SK-N-SH (cell line): ENCODE measurements around the gene APOL6. TPM values are rescaled to one million over a fixed set of nuclear protein-coding genes. Genes with fewer than 3 reads are reported as not detected.

Experiments
- CTCF ChIA-PET: fragments of 300-600, 350-600 bp; formaldehyde crosslinking; extraction: SDS; loops from one replicate; lab custom pipeline; 2021; lab: Yijun Ruan, JAX
- POLR2A ChIA-PET: fragments of 350-600 bp; sonication (Branson Sonifier 250); formaldehyde crosslinking; extraction: SDS; loops from one replicate; lab custom pipeline; 2020; ENCODE audit warnings: antibody characterized with exemption, inconsistent platforms; lab: Yijun Ruan, JAX
- DNase-seq: peaks from one replicate; pipeline ENCODE4 v3.0.0; 2012
- H2AFZ ChIP-seq: fragments of 200-600 bp; sonication (generic); 2 replicates; pipeline ENCODE4 v1.8.1; 2016; ENCODE audit warnings: antibody characterized with exemption, mild to moderate bottlenecking, low read depth
- H3F3A ChIP-seq: fragments of 200-600 bp; sonication (generic); replicated peaks from 2 replicates; pipeline ENCODE3; 2016; ENCODE audit warnings: antibody characterized with exemption, mild to moderate bottlenecking; ENCODE audit not compliant: insufficient read depth
- H3K27ac ChIP-seq, 2 experiments: fragments of 200-500 bp in 1 of 2; fragments of 200-600 bp in 1 of 2; sonication (Bioruptor generic) in 1 of 2; sonication (generic), shearing (Covaris generic) in 1 of 2; 2 replicates each; pipeline versions ENCODE4 v1.5.1 to v1.6.1; 2014 to 2016; ENCODE audit warnings: low read depth in 2 of 2, inconsistent platforms in 1 of 2, low read length in 1 of 2, mild to moderate bottlenecking in 1 of 2, mixed read lengths in 1 of 2
- H3K27me3 ChIP-seq: fragments of 200-600 bp; sonication (generic), shearing (Covaris generic); 2 replicates; pipeline ENCODE4 v1.6.1; 2016; ENCODE audit warnings: mixed run types; ENCODE audit not compliant: insufficient read depth
- H3K36me3 ChIP-seq, 2 experiments: fragments of 200-500 bp in 1 of 2; fragments of 200-600 bp in 1 of 2; sonication (Bioruptor generic) in 1 of 2; sonication (generic) in 1 of 2; replicated peaks in 1 of 2; 2 replicates each; pipeline versions ENCODE3 to v1.5.1; 2014 to 2016; ENCODE audit warnings: low read length in 1 of 2, mild to moderate bottlenecking in 1 of 2; ENCODE audit not compliant: insufficient read depth in 2 of 2, control insufficient read depth in 1 of 2
- H3K4me1 ChIP-seq, 2 experiments: fragments of 200-500 bp in 1 of 2; fragments of 200-600 bp in 1 of 2; sonication (Bioruptor generic) in 1 of 2; sonication (generic), shearing (Covaris generic) in 1 of 2; 2 replicates each; pipeline versions ENCODE4 v1.5.1 to v1.6.1; 2014 to 2016; ENCODE audit warnings: low read depth in 1 of 2, low read length in 1 of 2, mixed run types in 1 of 2; ENCODE audit not compliant: insufficient read depth in 2 of 2, control insufficient read depth in 1 of 2
- H3K4me2 ChIP-seq: fragments of 200-600 bp; sonication (generic), shearing (Covaris generic); 2 replicates; pipeline ENCODE4 v1.6.1; 2017; ENCODE audit warnings: mixed run types
- H3K4me3 ChIP-seq, 2 experiments: fragments of 200-500 bp in 1 of 2; fragments of 200-600 bp in 1 of 2; sonication (Bioruptor generic) in 1 of 2; sonication (generic), shearing (Covaris generic) in 1 of 2; 2 replicates each; pipeline versions ENCODE4 v1.5.1 to v1.8.1; 2014 to 2016; ENCODE audit warnings: low read depth in 2 of 2, inconsistent platforms in 1 of 2, low read length in 1 of 2, mild to moderate bottlenecking in 1 of 2, mixed read lengths in 1 of 2, moderate library complexity in 1 of 2
- H3K79me2 ChIP-seq: fragments of 200-600 bp; sonication (generic); 2 replicates; pipeline ENCODE4 v1.8.1; 2017; ENCODE audit warnings: mild to moderate bottlenecking; ENCODE audit not compliant: insufficient read depth
- H3K9ac ChIP-seq: fragments of 200-600 bp; sonication (generic); 2 replicates; pipeline ENCODE4 v1.6.1; 2017; ENCODE audit warnings: mixed run types
- H3K9me2 ChIP-seq: fragments of 200-600 bp; sonication (generic); 2 replicates; pipeline ENCODE4 v1.6.1; 2017; ENCODE audit warnings: mixed run types
- H3K9me3 ChIP-seq: fragments of 200-600 bp; sonication (generic); 2 replicates; pipeline ENCODE4 v1.6.1; 2017; ENCODE audit warnings: mixed run types, mild to moderate bottlenecking, moderate library complexity
- H4K20me1 ChIP-seq: fragments of 200-600 bp; sonication (generic); 2 replicates; pipeline ENCODE4 v1.6.1; 2017; ENCODE audit warnings: mild to moderate bottlenecking, mixed run types; ENCODE audit not compliant: insufficient read depth
- CHD2 ChIP-seq: fragments of 150-350 bp; IDR thresholded peaks from 2 replicates; pipeline ENCODE4 v1.6.1; 2018; ENCODE audit warnings: low read length; ENCODE audit not compliant: partially characterized antibody
- ELF1 ChIP-seq: IDR thresholded peaks from 2 replicates; pipeline ENCODE4 v1.4.0; 2012
- EZH2phosphoT487 ChIP-seq: fragments of 200-600 bp; sonication (generic); IDR thresholded peaks from 2 replicates; pipeline ENCODE4 v1.6.1; 2017; ENCODE audit warnings: low read depth, mixed run types, mild to moderate bottlenecking, antibody characterized with exemption, moderate library complexity, borderline replicate concordance
- GABPA ChIP-seq: IDR thresholded peaks from 2 replicates; pipeline ENCODE4 v1.4.0; 2012; ENCODE audit warnings: low read depth, mild to moderate bottlenecking
- GATA2 ChIP-seq: sonication (generic); formaldehyde crosslinking; IDR thresholded peaks from 2 replicates; pipeline ENCODE4 v1.5.0; 2020; ENCODE audit warnings: mild to moderate bottlenecking, missing genetic modification reagents
- MAX ChIP-seq: IDR thresholded peaks from 2 replicates; pipeline ENCODE4 v1.4.0; 2012; ENCODE audit warnings: low read depth
- MEF2A ChIP-seq: IDR thresholded peaks from 2 replicates; pipeline ENCODE4 v1.4.0; 2012; ENCODE audit warnings: low read depth, borderline replicate concordance
- MXI1 ChIP-seq: IDR thresholded peaks from 2 replicates; pipeline ENCODE4 v1.6.1; 2012; ENCODE audit warnings: mild to moderate bottlenecking, low read depth, low read length, improper control_type of control experiment
- NFIC ChIP-seq: IDR thresholded peaks from 2 replicates; pipeline ENCODE4 v1.4.0; 2012; ENCODE audit warnings: borderline replicate concordance
- NRF1 ChIP-seq: IDR thresholded peaks from 2 replicates; pipeline ENCODE4 v1.6.1; 2012; ENCODE audit warnings: low read depth, mild to moderate bottlenecking, low read length
- RAD21 ChIP-seq: IDR thresholded peaks from 2 replicates; pipeline ENCODE4 v1.6.1; 2012; ENCODE audit warnings: mild to moderate bottlenecking, low read length
- RFX5 ChIP-seq: IDR thresholded peaks from 2 replicates; pipeline ENCODE4 v1.6.1; 2012; ENCODE audit warnings: mild to moderate bottlenecking, improper control_type of control experiment, low read length
- RXRA ChIP-seq: IDR thresholded peaks from 2 replicates; pipeline ENCODE4 v1.4.0; 2012; ENCODE audit warnings: low read depth, mild to moderate bottlenecking, borderline replicate concordance
- SIN3A ChIP-seq: IDR thresholded peaks from 2 replicates; pipeline ENCODE4 v1.6.1; 2012; ENCODE audit warnings: low read depth, mild to moderate bottlenecking, low read length, moderate library complexity, borderline replicate concordance
- SMC3 ChIP-seq: IDR thresholded peaks from 2 replicates; pipeline ENCODE4 v1.6.1; 2012; ENCODE audit warnings: low read depth, low read length, improper control_type of control experiment
- TAF1 ChIP-seq: IDR thresholded peaks from 2 replicates; pipeline ENCODE4 v1.6.1; 2012; ENCODE audit warnings: low read depth, mild to moderate bottlenecking, low read length, moderate library complexity, borderline replicate concordance
- TEAD4 ChIP-seq: IDR thresholded peaks from 2 replicates; pipeline ENCODE4 v1.4.0; 2012; ENCODE audit warnings: mild to moderate bottlenecking, borderline replicate concordance; ENCODE audit not compliant: insufficient read depth
- USF2 ChIP-seq: fragments of 150-350 bp; IDR thresholded peaks from 2 replicates; pipeline ENCODE4 v1.6.1; 2017; ENCODE audit warnings: antibody characterized with exemption, low read length, low read depth, borderline replicate concordance
- YY1 ChIP-seq: IDR thresholded peaks from 2 replicates; pipeline ENCODE4 v1.4.0; 2012; ENCODE audit warnings: low read depth, mild to moderate bottlenecking
- ZBTB33 ChIP-seq: IDR thresholded peaks from 2 replicates; pipeline ENCODE4 v1.4.0; 2012; ENCODE audit warnings: low read depth, borderline replicate concordance
- WGBS: methylation state at CpG from one replicate; pipeline ENCODE4 v1.1.6; 2017; ENCODE audit warnings: low lambda C conversion rate; 5-methylcytosine and 5-hydroxymethylcytosine counted together
- polyA plus RNA-seq, 3 experiments: library from polyadenylated mRNA; depleted of rRNA; stranded (reverse); fragments of >200 nt; gene quantifications; 2 replicates each; pipeline ENCODE4 v1.2.3, GENCODE V29; 2012

Gene APOL6
- polyA plus RNA-seq, 1 of the 3 experiments (the other 2 are of a cell fraction) = 0.90 TPM

GRCh38 chr22:35620624-35621251 lies 27.5 kb upstream of the APOL6 start (continued):
- TF ChIP-seq GABPA (no peak), NFIC (no peak), USF2 (no peak), RFX5 (peak; percentile 95), RXRA (no peak), TAF1 (no peak), TEAD4 (no peak), NRF1 (no peak), EZH2phosphoT487 (no peak), CHD2 (no peak)

DNA sequence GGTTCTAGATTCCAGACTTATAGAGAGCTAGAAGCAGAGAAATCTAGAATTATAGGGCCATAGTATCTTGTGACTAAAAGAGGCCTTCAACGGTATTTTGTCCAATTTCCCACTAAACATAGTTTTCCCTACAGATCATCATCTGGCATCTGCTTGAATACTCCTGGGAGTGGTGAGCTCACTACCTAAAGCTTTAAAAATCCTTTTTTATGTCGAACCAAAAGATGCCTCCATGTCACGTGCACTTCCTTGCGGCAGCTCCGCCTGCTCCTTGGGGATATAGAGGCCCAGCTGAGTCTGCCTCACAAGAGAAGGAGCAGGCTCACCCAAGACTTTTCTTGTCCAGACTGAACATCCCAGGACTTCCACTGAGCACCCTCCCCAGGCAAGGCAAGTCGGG lies 26.8 kb upstream of the APOL6 start:
- Histone ChIP-seq H4K20me1 (no peaks in the 10 kb centered on the region), H3K79me2 (no peaks in the 10 kb centered on the region), H3K9me3 (no peaks in the 10 kb centered on the region), H3K27me3 (no peaks in the 10 kb centered on the region), H3K27ac (peak overlapping the region in 1 of 2 experiments; percentile 81; a peak in 2 of 4 replicates), H3K9me2 (no peaks in the 10 kb centered on the region), H3K9ac (no peak overlapping the region), H3K4me2 (no peak overlapping the region), H3K4me1 (peaks cover 0 to 39% of the 10 kb centered on the region in 2 experiments; a peak in 2 of 4 replicates), H2AFZ (no peak overlapping the region), H3K4me3 (no peak overlapping the region), H3F3A (no peaks in the 10 kb centered on the region), H3K36me3 (no peaks in the 10 kb centered on the region)
- TF ChIP-seq SIN3A (no peak), USF2 (no peak), SMC3 (no peak), MXI1 (no peak), TEAD4 (no peak), RXRA (no peak), RAD21 (no peak), TAF1 (no peak), ZBTB33 (no peak), CHD2 (no peak), ELF1 (no peak), GATA2 (no peak), EZH2phosphoT487 (no peak), YY1 (no peak), MAX (no peak), MEF2A (no peak), NFIC (no peak), RFX5 (no peak)
- no peak for DNase-seq
- ChIA-PET CTCF (interaction anchor here (0.9 to 4.1 kb wide), 13 partner anchors 10 to 559 kb away, joined by 3 to 40 read pairs (median 5); no protein-coding TSS in a partner anchor), POLR2A (interaction anchor here (1.0 kb wide), 1 partner anchor 16 kb away, joined by 6 read pairs; no protein-coding TSS in a partner anchor)
- 90% methylated on average over 5 of the region's 6 CpGs for WGBS
